NCI-H1105 (cell line): Measurements from ENCODE around the gene POTEF.
"Not testable (repeated sequence)": the region's sequence is repeated elsewhere in the genome, so short reads cannot be mapped to it uniquely, and the experiment has no call there.

Experiments used
- DNase-seq: peaks from one replicate; lab custom pipeline; 2025; lab: John Stamatoyannopoulos, UW

The POTEF gene

DNA sequence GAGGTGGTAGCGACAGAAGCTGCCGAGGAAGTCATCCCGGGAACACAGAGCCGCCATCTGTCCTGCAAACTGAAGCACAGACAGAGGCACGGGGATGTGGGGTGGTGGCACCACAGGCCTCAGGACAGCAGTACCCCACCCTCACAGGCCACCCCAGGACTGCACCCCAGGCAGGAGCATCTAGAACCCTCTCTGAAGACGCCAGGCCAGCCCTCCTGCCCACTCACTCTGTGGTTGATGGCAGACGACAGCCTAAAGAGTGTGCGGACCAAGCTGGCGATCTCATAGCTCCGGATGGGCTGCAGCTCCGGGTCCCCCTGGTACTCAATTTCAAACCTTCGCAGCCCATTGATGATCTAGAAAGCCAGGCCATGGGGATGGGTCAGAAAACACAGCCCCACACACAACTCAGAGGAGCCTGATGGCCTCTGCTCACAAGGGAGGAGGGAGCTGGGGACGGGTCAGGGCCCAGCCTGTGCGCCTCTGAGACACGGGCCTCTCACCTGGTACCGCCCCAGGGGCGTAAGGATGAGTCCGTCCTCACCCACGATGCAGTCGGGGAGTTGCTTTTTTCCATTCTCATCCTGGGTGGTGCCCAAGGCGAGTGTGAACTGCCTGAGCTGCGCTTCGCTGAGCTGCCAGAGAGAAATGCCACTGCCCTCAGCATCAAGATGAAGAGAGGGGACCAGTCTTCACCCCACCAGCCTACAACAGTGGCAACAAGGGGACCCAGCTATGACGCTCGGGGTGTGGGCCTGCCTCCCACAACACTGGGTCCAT lies 24.0 kb upstream of the POTEF start:
- no peak for DNase-seq

DNA sequence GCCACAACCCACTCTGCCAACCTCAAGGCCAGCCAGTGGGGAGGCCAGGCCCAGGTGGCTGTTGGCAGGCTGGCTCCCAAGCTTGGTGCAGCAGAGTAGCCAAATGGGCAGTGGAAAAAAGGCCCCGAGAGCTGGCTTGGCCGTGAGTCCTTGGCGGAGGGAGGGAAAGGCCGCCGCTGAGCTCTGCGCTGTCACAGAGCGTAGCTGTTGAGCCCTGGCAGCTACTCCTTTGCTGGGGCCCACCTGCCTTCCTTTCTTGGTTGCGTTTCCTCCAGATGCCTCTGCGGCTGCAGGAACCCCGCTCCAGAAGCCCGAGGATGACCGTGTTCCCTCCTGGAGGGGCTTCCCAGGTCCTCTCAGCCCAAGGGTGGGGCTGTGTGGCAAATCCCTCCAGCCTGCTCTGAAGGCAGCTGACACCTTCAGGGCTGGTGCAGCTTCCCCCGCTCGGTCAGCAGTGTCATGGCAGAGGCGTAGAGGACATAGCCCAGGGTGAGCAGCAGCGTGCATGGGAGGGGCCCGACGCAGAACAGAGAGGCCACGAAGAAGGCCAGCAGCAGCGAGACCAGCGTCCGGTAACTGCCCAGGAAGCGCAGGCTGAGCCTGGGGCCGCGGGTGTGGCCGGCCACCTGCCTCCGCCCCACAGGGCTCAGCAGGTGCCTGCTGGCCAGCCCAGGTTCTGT lies 23.3 kb upstream of the POTEF start:
- DNase-seq = not testable (repeated sequence)

DNA sequence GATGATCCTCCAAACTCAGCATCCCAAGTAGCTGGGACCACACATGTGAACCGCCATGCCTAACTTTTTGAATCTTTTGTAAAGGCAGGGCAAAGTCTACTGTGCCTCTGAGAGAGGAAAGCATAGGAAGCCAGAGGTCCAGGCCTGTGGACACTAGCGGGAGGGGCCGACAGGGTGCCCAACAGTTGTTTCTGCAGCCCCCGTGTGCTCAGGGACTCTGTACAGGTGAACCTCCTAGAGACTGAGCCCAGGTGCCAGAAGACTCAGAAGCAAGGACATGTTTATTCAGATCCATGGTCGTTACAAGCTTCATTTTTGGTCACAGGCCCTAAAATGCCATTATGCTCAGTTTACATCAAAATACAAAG lies 22.1 kb upstream of the POTEF start:
- not testable (repeated sequence) for DNase-seq

DNA sequence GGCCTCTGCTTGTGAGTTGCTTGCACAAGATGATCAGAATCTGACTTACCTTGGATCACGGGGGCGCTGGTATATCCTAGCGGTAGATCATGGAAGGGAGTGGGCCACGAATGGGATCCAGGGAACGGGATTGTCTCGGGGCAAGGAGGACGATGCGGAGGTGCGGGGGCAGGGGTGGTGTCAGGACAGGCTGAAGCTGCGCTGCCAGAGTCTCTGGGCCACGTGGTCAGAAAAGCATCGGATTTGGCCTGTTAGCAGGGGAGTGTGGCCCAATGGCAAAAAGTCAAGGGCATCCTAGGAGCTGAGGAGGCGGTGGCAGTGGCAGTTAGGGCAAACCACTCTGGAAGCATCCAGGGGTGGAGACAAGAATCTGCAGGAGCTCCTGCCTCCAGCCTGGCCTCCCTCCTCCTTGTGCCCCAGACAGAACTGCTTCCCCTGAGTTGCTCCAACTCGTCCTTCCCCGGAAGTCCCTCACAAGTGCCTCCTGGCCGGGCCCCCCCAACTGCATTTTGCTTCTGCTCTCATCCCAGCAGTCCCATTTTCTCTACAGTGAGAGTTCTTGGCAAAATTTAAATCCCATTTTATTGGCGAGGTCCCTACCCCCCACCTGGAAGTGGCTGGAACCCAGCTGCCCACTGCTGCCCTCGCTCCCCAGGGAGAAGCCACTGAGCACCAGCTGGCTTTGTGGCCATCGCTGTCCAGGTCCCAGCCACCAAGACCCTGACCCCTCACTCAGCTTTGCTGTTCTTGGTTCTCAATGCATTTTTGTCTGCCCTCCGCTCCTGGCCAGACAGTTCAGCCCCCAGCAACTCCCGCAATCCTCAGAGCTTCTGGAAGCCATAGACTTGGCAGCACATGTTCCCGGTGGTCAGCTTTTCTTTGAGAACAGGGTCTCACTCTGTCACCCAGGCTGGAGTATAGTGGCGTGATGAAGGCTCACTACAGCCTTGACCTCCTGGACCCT lies 21.4 kb upstream of the POTEF start:
- DNase-seq = no peak

DNA sequence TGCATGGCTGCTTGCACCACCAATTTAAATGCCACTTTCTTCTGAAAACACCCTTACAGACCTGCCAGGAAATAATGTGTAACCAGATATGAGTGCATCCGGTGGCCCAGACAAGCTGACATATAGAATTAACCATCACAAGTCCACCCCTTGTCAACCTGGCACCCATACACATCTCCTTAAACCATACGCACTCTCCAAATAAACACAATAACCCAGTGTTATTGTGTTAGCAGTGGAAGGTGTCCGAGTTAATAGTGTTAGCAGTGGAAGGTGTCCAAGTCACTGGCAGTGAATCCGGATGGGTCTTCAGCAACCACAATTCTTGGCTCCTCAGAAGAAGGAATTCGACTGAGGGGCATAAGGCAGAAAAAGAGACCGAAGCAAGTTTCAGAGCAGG lies 19.5 kb upstream of the POTEF start:
- DNase-seq = not testable (repeated sequence)

DNA sequence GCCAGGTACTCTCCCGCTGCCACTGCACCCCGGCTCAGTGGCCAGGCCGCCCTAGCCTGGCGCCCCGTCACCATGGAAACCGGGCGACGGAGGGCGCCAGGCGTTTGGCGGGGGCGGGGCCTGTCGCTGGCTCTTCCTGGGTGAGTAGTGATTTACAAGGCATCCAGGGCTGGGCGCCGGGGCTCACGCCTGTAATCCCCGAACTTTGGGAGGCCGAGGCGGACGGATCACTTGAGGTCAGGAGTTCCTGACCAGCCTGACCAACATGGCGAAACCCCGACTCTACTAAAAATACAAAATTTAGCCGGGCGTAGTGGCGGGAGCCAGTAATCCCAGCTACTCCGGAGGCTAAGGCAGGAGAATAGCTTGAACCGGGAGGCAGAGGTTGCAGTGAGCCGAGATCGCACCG lies 16.0 kb upstream of the POTEF start, which contains the start of gene CCDC74B:
TSS of gene CCDC74B (minus strand) at position 107 of the 409 bp plus-strand sequence. CDS start 116 bp downstream, outside the sequence.
- DNase-seq = peak; percentile 59

DNA sequence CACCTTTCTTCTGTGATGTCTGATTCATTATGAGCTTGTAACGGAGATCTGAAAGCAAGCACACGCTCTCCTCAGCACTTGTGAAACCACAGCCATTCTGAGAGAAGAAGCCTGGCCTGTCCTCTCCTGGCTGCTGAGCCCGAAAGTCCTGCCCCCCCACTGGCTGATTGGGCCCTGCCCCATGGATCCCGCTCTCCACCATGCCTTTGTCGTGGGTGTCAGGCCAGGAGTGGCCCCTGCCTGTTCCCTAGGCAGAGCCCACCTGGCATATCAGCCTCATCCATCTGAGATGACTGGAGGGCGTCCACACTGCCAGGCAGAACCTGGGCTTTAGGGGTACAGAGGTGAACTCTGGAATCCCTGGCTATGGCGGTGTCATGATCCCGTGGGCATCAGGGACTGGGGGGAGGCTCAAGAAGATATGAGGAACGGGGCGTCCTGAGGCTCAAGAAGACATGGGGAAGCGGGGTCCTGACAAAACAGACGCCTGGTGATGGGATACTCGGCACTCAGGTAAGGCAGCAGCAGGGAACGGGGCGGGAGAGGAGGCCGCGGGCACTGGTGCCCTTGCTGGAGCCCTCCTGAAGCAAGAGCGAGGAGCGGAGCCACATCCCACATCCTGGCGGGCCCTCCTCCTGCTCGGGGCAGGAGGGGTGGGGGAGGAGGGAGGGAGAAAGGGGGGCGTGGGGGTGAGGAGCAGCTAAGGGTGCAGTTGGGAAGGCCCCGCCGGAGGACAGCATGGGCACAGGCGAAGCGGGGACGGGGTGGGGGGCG lies 14.4 kb upstream of the POTEF start:
- not testable (repeated sequence) for DNase-seq

DNA sequence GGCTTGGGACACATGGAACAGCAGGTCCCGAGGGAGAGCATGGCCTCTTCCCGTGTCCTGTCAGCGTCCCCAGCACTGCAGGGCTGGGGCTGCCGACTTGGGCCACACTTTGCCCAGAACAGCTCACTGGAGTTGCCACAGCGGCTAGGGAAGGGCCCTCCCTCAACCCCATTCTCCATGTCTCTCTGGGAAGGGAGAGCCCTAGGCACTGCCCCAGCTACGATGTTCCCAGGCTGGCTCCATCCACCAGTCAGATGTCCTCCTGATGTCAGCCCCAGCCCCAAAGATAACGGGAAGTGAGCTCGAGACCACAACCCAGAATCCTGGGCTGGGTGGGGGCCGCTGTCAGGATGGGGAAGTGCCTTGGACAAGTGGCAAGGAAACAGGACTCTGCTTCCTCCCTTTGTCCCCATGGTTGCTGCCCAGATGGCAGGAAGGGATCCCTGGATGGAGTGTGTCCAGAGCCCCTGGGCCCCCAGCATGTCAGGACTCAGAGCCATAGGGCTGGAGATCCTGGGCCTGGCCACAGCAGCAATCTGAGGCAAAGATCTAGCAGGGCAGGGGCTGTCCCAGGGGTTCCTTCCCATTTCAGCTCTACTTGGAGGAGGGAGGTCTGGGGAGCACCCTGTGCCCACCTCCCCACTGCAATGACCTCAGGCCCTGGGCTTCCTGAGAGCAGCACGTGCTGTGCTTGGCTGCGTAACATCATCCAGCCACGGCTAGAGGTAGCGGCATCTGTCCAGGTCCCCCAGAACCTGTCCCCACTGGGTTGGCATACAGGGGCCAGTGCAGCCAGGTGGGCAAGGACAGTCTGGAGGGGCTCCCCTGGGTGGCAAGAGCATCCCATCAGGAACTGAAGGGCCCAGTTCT lies 13.6 kb upstream of the POTEF start:
- not testable (repeated sequence) for DNase-seq

DNA sequence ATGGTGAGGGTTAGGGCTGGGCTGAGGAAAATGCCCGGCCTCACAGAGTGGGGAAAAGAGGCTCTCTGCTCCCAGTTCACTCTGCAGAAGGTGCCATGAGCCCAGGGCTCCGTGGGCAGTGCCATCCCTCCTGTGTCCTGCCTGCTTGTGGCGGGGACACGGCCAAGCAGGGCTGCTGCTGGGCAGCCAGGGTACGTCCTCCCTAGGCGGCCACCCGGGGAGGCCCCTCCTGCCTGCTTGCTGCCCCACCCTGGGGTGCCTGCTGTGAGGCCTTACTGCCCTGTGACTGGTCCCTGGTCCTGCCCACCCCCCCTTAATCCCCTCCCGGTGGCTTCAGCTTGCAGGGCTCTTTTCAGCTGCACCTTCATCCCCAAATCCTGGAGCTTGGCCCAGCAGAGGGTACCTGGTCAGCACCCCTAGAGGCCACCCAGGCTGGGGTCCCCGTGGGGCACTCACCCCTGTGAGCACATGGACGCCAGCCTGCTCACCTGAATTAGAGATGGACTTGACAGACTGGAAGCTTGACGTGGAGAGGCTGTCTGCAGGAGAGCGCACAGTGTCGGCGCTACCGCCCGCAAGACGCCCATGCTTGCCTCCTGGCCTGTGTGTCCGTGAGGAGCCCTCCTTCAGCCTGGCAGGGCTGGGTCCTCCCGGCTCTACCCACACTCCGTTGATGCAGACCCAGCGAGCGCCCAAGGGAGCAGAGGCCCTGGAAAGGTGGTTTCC lies 12.8 kb upstream of the POTEF start:
- not testable (repeated sequence) for DNase-seq

DNA sequence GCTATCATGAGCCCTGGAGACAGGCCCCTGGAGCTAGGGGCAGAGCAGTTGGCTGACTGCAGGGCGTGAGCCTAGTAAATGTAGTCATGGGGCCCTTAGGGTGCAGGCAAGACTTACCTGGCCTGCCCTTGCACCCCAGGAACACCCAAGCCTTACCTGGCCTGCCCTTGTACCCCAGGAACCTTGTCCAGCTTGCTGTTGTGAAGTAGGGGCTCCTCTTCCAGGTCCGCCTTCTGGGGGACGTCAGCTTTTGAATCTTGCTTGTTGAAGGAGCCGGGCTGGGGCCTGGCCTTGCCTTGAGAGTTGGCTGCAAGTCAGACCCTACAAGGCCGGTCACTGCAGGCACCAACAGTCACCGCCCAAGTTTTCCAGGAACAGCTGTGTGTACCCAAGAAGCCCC lies 12.0 kb upstream of the POTEF start:
- not testable (repeated sequence) for DNase-seq

DNA sequence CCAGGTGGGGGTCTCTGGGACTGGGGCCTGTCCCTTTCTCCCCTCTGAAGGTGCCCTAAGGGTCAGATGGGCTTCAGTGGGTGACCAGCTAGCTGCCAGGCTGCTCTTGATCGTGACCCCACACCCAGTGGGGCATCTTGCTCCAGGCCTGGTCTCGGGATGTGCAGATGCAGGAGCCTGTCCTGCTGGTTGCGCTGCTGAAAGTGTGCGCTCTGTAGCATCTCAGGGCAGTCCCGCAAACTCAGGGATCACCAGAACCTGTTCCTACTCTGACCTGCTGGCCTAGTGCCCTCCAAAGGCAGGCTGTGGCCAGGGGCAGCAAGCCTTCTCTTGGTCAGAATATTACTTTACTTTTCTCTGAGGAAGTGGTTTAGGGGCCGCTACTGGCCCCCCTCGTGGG lies 11.5 kb upstream of the POTEF start:
- DNase-seq = not testable (repeated sequence)

DNA sequence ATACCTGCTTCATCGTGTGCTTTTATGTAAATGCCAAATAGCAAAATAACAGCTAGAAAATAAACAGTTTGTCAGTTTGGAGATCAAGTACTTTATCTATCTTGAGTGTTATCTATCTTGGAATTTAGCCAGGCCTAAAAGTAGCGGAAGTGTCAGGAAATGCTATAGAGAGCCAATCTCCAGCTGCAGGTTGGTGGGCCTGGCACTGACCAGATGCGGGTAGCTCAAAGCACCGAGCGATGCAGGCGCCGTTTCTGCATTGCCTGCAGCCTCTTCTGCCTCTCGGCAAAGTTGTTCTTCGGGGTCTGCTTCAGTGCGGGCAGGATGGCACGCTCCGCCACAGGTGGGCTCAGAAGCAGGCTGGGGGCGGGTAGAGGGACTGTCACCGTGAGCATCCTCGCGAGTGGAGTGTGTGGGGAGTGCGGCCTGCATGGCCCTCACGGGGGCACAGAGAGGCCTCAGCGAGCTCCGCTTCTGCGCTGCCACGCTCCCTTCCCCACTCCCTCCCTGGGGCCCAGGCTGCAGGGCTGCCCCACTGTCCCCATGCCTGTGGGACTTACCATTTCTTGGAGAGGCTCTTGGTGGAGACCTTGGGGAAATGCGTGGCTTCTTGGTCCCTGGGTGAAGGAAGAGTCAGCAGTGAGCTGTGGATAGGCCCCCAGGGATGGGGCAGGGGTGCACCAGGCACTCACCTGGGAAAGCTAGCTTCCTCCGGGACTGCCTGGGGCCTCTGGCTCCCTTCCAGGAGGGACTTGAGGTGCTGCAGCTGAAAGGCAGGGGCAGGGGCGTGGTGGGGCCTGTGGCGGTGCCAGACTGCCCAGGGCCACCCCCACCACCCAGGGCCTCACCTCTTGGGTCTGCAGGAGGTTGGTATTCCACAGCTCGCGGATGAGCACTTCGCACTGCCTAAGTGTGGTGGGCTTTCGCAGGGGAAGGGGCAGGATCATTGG lies 10.6 kb upstream of the POTEF start:
- DNase-seq = peak; percentile 43

DNA sequence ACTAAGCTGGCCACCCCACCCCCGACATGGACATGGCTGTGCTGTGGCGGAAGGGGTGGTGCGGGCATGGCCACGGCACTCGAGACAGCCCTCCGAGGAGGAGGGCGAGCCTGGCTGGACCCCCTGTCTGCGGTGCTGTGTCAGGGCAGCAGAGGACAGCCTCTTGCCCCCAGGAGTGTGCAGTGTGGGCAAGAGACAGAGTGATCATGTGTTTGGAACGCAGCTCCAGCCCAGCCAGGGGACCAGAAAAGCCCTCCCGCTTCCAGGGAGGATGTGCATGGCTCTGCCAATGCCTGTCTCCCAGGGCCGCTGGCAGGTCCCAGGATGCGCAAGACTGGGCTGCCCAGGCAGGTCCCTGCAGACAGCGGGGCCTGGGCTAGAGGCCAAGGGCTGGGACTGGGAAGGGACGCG lies 9.8 kb upstream of the POTEF start:
- DNase-seq = peak; percentile 66

DNA sequence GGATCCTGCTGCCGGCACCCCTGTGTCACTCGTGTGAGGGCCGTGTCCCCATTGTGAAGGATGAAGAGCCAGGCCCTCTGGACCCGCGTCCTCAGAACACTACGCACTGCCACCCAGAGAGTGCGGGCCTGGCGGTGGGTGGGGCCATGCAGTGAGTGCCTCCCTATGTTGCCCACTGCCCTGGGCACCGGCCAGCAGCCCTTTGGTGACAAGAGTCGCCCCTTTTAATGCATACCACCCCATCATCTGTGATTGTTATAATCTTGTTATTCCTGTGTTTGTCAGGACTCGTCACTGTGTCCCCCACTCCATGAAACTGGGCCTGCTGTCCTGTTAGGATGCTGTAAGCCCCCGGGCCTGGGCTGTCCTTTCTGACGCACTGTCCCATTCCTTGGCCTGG lies 9.3 kb upstream of the POTEF start:
- DNase-seq = not testable (repeated sequence)

DNA sequence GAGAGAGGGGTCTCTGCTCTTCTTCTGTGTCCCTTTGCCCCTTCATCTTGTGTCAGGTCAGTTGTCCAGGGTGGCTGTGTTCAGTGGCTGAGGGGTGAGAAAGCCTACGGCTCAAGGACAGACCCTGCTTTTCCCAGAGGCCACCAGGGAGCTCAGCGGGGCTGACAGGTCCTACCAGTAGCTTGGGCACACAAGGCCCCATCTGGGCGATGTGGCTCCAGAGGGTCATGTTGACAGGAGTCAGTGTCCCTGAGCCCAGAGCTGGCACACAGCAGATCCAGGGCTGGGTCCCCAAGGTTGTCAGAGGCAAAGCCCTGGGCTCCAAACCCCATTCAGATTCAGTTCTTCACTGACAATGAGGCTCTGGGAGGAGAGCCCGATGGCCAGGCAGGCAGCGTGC lies 8.1 kb upstream of the POTEF start:
- DNase-seq = not testable (repeated sequence)

DNA sequence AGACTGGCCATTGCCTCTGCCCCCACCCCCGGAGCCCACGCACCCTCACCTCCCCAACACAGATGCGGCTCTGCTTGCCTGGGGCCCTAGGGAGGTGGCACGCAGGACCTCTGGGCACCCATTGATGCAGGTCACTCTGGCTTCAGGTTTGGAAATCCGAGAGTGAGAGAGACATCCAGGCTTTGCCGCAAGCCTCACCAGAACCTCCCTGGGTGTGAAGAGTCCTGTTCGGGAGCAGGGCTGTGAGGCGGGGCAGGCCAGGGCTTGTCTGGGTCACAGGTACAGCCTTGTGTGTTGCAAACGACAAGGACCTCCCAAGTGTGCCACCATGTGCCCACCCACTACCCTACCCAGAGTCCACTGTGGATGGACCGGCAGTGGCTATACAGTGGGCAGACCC lies 7.5 kb upstream of the POTEF start:
- DNase-seq = not testable (repeated sequence)

DNA sequence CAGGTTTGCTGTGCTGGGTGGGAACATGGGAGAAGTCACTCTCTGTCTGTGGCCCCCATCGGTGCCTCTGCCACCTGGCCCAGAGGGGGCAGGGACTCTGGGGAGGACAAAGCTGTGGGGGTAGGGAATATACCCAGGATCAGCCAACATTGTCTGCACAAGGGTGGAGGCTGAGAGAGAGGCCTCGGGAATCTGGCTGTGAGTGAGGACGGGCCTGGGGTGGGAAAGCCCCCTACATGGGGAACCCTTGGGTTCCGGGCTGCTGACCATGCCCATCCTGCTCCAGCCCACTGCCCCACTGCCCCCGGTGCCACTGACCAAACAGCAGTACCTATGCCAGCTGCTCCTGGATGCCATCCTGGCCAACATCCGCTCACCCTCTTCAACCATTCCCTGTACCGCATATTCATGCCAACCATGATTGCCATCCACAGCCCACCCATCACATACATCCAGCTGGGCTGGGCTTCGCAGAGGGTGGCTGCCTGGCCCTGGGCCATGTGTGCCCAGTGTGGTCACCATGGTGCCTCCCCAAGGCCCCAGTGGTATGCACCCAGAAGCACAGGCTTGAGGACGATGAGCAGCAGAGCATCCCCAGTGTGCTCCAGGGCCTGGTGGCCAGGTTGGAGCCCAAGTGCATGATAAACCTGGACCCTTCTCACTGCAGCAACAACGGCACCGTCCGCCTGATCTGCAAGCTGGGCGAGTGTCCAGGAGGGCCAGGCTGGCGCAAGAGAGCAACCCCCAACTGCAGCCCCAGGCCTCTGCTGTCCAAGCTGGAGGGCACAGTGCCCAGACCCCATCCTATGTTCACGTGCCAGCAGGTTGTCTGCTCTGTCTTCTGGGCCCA lies 6.9 kb upstream of the POTEF start:
- no peak for DNase-seq

DNA sequence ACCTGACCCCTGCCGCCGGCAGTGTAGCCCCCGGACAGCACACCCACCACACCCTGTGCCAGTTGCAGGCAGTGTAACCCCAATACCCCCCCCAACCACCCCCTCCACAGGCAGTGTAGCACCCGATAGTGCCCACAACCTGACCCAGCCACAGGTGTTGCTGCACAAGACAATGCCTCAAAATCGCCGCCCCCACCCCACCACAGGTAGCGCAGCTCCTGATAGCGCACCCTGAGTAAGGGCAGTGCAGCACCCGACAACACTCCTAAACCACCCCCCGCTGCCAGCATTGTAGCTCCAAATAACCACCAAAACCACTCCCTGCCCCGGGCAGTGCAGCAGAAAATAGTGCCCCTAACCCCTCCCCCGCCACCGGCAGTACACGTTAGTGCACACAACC lies 558 bp downstream of the POTEF start:
- not testable (repeated sequence) for DNase-seq
